Spleen (tissue), 7 donors: ENCODE data around the gene FMN2.

ENCODE experiments used
- POLR2A ChIP-seq, 3 donors: fragments of 450-650 bp; IDR thresholded peaks; one replicate each; pipeline ENCODE4 v1.5.1; 2017; ENCODE audit warnings: antibody characterized with exemption in 3 of 3, mild to moderate bottlenecking in 1 of 3
- TF ChIP-seq, protein P1 (sequence below), 11 experiments: fragments of 200-600 bp in 7 of 11; fragments of 450-650 bp in 4 of 11; sonication (generic) in 4 of 11; IDR thresholded peaks in 8 of 11; conservative IDR thresholded peaks in 3 of 11; 1 replicate in 7 of 11; 2 replicates in 4 of 11; pipeline versions ENCODE4 v1.4.0 to v1.8.0; 2016 to 2021; ENCODE audit warnings: antibody characterized with exemption in 11 of 11, inconsistent platforms in 4 of 11, mild to moderate bottlenecking in 1 of 11
- donor health status: DM: no; HTN: no; CAD: no; lungs with moderate emphysema.
- donor health status: DM: no; HTN: no; CAD: no.
- donor health status: DM: no; HTN: no; CAD: no.

DNA sequence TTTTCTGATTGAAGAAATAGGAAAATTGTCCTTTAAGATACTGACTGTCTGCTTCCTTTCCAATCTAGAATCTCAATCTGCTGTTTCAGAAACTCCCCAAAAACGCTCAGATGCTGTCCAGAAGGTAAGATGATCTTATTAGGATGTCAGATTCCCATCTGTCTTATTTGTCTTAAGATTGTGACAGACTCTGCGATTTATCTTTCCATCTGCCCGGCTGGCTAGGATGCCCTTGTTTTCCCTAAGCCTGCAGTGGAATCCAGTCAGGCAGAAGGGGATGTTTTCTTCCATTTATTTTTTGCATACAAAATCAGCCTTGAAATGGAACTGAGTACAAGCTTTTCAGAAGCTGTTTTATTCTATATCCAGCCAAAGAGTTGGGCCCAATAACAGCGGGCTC, 96.5 kb downstream of the FMN2 start:
- no peak for TF ChIP-seq POLR2A (IDR thresholded peaks at IDR 0.05)
- TF ChIP-seq, protein P1, sequence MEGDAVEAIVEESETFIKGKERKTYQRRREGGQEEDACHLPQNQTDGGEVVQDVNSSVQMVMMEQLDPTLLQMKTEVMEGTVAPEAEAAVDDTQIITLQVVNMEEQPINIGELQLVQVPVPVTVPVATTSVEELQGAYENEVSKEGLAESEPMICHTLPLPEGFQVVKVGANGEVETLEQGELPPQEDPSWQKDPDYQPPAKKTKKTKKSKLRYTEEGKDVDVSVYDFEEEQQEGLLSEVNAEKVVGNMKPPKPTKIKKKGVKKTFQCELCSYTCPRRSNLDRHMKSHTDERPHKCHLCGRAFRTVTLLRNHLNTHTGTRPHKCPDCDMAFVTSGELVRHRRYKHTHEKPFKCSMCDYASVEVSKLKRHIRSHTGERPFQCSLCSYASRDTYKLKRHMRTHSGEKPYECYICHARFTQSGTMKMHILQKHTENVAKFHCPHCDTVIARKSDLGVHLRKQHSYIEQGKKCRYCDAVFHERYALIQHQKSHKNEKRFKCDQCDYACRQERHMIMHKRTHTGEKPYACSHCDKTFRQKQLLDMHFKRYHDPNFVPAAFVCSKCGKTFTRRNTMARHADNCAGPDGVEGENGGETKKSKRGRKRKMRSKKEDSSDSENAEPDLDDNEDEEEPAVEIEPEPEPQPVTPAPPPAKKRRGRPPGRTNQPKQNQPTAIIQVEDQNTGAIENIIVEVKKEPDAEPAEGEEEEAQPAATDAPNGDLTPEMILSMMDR (IDR thresholded peaks at IDR 0.05 in 8 of 11, conservative IDR thresholded peaks at IDR 0.05 in 3 of 11): no peak
